ENCODE measurements around the gene MED12L. TPM values are rescaled to one million over a fixed set of nuclear protein-coding genes. Genes with fewer than 3 reads are reported as not detected.

The MED12L gene
- total RNA-seq, 1 donor from 2014 or later, result 0.49 TPM

DNA sequence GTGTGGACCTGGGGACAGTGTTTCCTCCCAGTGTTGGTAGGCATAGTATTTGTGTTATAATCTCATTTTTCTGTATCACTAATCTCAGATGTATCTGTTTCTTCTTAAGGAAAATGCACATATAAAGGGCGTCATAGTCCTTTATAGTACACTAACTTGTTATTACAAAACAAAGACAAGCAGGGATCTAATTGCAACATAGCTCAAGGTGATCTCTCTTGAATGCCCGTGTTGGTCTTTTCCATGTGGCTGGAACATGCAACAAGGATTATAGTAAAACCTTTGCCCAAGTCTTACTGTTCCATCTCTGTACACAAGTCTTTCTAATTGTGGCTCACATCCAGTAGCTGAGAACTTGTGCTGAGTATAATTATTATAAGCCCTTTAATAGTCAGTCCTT, 234.7 kb downstream of the MED12L start:
- DNase-seq (ENCODE audit: missing footprints) (no peak), ATAC-seq (no peak)
- intact Hi-C loops (cut with DNase I), result no loop called here

DNA sequence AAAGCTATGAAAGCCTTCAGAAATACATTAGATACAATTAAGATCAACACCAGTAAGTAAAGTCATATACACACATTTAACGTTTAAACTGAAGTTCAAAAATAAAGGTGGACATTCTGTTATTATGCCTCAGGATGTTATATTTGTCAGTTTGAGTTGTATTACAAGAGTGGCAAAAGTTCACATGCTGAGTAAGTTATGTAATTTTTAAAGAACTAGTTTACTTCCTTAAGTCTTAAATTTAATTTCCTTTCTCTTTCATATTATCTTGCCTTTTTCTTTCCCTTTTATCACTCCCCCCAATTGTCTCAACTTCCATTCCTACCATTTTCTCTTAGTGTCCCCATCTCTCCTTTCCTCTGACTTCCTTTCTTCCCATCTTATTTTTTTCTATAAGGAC, 236.1 kb downstream of the MED12L start:
- intact Hi-C loops (cut with DNase I), result no loop called here
- no peak for ATAC-seq
- no peak for DNase-seq (ENCODE audit: missing footprints)

DNA sequence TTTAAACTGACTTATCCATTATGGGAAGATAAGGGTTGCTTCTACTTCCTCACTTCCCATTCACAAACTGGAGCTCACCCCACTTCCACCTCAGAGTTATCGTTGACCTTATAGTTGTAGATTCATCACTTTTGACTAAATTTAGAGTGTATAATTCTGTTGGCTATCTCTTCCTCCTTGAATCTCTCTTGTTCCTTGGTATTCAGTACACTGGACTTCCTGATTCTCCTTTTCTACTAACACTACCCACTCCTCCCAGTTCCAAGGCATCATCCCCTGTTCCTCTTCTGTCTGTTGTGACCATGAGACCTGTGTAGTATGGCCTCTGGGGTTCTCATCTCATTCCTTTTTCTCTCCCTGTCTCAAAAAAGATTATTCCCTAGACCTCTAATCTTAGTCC, 237.0 kb downstream of the MED12L start:
- intact Hi-C loops (cut with DNase I), result no loop called here
- DNase-seq (ENCODE audit: missing footprints) (no peak), ATAC-seq (peak; percentile 34)

DNA sequence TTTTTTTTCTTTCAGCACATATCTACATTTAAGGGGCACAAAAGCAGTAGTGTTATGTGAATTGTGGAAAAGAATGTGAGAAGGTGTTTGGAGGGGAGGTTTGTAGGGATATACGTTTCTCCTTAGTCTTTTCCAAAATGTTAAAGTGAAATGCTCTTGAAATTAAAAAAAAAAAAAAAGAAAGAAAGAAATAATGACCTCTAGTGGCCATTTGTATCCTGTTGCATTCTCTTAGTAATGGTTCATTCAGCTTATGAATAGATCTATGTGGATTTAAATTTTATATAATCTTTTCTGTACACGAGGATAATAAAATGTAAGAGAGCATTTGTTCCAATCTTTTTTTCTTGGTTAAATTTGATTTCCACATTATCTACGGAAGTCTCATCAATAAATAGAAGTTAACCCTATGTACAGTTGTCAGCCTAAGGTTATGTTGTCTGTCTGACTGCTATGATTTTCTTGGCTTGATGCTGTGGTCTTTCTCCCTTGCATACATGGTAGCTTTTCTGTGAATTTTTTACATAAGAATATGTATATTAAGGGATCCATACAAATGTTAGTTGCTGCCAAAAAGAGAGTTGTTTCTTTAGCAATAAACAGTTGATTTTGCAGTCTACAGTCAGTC, 242.2 kb downstream of the MED12L start:
- ATAC-seq (no peak), DNase-seq (ENCODE audit: missing footprints) (no peak)
- intact Hi-C loops (cut with DNase I), result loop anchor here (5.0 kb wide), 1 partner anchor 100 kb away; no protein-coding TSS in a partner anchor

DNA sequence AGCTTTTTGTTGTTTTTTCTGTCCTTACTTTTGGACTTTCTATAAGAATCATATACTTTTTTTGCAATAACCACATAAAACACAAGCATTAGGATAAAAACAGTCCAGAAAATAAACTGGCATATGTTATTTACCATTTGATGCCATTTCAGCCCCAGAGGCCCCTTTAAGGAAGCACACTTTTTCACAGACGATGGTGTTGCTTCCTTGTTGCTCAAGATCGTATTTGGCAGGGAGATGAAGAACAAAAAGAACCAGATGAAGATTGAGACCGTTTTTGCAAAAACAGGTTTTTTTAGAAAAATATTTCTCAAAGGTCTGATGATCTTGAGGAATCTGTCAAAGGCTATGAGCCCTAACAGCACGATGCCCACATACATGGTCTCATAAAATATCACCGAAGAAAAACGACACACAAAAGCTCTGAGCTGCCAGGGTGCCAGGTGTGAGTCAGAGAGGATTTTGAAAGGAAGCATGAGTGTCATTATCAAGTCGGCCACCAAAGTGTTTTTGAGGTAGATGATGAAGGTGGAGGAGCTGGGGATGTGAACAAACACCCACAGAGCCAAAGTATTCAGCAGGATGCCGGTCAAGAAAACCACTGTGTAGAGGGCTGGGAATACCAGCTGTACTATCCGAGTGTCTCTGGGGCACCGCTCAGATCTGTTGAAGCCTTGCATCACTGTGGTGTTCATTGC, 243.0 kb downstream of the MED12L start:
- intact Hi-C loops (cut with DNase I), result loop anchor here (5.0 kb wide), 1 partner anchor 101 kb away; no protein-coding TSS in a partner anchor
- ATAC-seq (peak; percentile 63), DNase-seq (ENCODE audit: missing footprints) (no peak)

DNA sequence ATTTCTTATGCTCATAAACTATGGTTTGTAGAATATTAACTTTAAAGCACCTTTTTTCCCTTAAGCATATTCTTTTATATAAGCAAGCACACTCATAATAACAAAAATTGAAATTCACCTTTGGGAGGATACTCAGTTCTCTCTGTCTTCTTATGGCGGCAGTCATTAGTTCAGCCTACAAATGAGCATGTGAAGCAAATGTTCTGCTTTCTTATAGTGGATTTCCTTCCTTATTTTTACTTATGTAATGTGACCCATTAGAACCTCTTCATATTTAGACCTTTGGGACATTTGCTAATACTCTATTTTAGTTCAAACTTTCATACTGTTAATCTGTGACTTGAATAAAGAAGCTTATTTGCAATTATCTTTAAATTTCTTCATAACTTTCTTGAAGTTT, 243.9 kb downstream of the MED12L start, which contains the start of gene P2RY13:
Gene P2RY13 (minus strand): TSS at position 187 of the 400 bp plus-strand sequence. CDS start 21 bp downstream, at position 166.
- ATAC-seq, result peak; percentile 34
- intact Hi-C loops (cut with DNase I), result loop anchor here (5.0 kb wide), 1 partner anchor 102 kb away; no protein-coding TSS in a partner anchor
- no peak for DNase-seq (ENCODE audit: missing footprints)

DNA sequence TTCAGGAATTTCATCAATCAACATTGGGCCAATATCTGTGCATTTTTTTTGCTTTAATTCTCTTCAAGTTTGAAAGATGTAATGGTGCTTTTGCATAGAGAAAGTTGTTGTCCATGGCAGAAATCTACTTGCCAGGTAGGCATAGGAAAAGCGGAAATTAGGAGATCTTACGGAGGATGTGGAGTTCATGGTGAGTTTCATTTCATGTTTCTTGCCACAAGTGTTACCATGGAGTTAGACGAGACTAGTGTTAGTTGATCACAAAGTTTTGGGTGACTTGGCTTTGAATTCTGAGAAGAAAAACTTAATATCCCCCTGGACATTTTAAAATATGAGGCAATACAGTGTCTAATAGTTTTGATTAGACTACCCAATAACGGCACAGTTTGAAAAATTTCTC, 244.9 kb downstream of the MED12L start:
- intact Hi-C loops (cut with DNase I), result no loop called here
- ATAC-seq (no peak), DNase-seq (ENCODE audit: missing footprints) (no peak)

DNA sequence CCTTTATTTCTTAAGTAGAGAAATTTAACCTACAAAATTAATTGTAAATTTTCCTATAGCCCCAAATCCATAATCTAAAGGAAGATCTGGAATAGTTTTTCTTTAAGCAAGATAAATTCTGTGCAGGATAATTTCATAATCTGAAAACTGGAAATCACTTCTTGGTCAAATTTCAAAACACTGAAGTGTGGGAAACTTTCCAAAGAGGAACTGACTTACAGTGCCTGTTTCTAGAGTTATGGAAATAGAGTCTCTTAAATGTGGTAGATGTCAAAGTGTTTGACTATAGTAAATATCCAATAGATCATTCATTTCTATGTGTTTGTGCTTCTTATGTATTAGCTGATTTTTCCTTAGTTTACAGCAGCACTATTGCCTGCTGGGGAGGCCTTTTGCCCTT, 245.4 kb downstream of the MED12L start:
- intact Hi-C loops (cut with DNase I), result no loop called here

DNA sequence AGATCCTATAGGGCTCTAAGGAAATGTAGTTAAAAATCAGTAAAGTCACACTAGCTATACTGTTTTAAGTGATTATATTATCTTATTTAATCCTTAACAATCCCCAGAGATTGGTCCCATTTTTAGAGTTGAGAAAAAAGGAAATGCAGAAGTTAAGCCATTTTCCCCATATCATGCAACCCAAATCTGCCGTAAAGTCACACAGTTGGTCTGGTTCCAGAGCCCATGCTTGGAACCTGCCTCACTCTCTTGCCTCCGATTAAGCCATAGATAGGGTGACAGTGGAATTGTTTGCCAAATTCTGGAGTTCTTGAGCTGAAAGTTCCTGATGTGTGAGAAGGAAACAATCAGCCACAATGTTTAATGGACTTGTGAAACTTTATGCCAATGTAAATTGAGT, 246.2 kb downstream of the MED12L start:
- DNase-seq (ENCODE audit: missing footprints) (no peak), ATAC-seq (no peak)
- intact Hi-C loops (cut with DNase I), result no loop called here

More for the DNA sequence above, 245.4 kb downstream of the MED12L start:
- ATAC-seq (no peak), DNase-seq (ENCODE audit: missing footprints) (no peak)

DNA sequence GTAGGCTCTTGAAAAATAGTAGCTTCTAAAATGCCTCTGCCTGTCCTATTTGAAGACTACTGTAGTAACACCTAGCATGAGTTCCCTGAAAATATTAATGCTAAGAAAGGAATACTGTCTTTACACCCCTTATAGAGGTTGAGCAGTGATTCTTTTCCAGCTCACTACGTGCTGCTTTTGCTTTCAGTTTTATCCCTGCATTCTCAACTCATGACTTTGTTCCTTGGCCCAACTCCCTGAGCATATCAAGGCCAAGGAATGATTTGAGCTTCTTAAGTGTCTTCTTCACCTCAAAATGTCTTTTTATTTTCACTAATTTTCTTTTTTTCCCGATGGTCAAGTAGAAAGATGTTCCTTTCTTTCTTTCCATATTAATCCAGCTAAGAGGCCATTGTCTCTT, 260.4 kb downstream of the MED12L start:
- intact Hi-C loops (cut with DNase I), result no loop called here
- peak; percentile 48 for ATAC-seq

DNA sequence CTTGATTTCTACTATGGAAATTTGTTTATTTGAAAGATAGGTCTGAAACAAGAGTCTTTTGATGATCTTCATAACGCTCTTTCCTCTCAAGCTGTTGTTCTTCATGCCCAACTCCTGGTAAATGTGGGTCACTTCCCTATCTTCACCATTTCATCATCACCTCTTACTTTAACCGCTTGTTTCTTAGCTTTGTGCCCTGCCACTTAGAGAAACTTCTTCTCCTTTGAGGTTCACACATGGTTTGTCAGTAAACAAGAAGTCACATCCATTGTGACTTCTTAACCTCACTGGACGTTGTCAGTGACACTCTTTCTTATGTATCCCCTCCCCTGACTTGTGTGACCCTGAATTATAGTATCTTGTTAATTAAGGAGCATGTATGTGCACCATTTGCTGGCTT, 260.8 kb downstream of the MED12L start:
- ATAC-seq (no peak), DNase-seq (ENCODE audit: missing footprints) (no peak)
- intact Hi-C loops (cut with DNase I), result no loop called here

More for the DNA sequence above, 260.4 kb downstream of the MED12L start:
- DNase-seq (ENCODE audit: missing footprints), result no peak

DNA sequence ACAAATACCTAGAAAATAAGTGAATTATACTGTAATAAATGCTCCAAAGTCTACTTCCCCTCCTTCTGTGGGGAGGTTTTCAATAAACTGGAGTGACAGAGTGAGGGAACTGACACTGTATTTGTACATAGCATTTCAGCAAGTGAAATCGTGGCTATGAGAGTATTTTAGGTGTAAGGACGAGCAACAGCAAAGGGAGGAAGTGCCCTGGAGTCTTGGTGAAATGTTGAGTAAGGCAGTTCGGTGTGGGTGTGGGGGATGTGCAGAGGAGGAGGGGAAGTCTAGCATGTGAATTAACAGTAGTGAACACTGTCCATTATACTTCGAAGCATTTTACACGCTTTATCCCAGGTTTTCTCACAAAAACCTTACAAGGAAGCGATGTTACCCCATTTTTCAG, 262.0 kb downstream of the MED12L start:
- ATAC-seq (peak; percentile 62), DNase-seq (ENCODE audit: missing footprints) (no peak)
- intact Hi-C loops (cut with DNase I), result no loop called here

DNA sequence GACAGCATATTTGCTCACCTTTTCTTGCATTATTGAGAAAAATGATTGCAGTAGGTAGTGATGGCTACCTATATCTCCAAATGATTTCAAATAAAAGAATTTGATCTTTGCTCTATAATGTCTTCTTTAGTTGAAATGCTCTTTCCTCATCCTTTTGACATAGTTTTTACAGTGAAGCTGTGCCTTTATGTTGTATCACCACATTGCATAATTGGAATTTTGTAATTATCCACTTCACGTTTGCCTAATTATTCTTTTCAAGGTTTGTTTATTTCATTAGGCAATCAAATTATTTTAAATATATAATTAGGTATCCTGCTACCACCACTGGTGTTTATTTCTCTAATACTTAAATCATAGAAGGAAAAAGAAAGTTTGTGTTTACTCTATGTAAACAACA, 265.2 kb downstream of the MED12L start:
- ATAC-seq, result no peak
- intact Hi-C loops (cut with DNase I), result no loop called here
- DNase-seq (ENCODE audit: missing footprints), result no peak

DNA sequence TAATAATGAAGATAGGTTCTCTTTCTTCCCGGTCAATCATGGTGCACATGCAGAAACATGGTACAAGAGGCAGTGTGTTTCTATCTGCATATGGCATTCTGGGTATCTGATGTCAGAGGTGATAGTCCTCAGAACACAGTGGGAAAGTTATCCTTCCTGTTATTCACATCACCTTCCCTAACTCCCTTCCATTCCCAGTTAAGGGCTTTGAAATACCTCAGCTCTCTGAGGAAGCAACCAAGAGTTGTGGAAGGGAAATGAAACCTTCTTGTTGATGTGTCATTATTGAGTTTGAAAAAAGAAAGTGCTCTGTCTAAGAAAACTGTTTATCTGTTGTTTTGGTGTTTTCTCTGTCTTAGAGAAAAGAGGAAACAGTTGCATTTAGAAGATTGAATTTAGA, 265.8 kb downstream of the MED12L start:
- ATAC-seq, result no peak
- no peak for DNase-seq (ENCODE audit: missing footprints)
- intact Hi-C loops (cut with DNase I), result no loop called here

DNA sequence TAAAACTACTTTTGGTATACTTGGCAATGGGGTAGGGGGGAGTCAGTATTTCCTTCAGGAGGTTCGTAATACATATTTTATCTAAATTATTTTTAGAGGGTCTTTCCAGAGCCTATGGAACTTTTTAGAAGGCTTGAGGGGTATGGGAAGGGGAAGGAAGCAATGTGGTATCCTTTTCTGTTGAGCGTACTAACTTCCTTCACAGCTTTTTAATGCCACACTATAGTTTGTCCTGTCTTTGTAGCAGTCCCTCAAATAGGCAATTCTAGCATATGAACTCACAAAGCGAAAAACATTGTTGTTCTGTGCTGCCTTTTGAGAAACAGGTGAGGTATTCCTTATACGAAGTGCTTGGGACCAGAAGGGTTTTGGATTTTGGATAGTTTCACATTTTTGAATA, 266.2 kb downstream of the MED12L start:
- no peak for ATAC-seq
- intact Hi-C loops (cut with DNase I), result no loop called here
- no peak for DNase-seq (ENCODE audit: missing footprints)

DNA sequence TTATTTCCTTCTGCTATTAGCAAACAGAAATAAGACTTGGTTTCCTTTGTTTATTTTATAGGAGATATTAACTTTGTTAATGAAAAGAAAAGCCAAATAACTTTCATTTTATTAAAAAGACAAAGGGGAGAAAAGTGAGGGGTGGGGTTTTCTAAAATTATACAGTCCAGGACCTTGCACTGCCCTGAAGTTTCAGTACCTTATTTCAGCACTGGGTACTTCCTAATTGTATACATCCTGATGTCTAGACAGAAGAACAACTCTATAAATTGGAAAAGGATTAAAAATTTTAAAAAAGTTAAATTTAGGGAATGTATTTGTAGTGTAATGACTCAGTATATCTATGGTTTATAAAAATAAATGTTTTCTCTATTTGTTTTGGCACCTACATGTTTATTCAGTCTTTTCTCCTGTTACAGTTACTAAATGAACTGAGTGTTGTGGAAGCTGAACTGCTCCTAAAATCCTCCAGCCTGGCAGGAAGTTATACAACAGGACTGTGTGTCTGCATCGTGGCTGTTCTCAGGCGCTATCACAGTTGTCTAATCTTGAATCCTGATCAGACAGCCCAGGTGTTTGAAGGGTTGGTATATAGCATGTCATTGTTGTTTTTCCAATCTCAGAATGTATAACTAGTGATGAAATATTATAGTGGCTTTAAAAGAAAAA, 271.5 kb downstream of the MED12L start:
- DNase-seq (ENCODE audit: missing footprints), result no peak
- intact Hi-C loops (cut with DNase I), result no loop called here
- no peak for ATAC-seq

DNA sequence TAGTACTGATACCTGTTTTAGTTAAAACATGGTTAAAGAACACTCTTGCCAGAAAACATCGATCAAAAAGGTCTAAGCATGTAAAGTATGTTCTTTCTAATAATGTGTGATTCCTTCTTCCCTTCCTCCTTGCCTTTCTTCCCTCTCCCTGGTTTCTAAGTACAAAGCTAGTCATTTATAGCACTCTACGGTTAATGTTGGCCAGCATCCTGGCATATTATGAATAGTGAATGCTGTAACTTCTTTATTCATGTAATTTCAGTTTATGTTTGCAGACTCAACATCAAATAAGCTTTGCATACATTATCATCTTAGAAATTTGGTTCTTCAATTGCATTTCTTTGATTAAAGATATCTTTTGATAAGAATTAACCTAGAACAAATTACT, 272.0 kb downstream of the MED12L start:
- no peak for ATAC-seq
- DNase-seq (ENCODE audit: missing footprints), result no peak
- intact Hi-C loops (cut with DNase I), result no loop called here

DNA sequence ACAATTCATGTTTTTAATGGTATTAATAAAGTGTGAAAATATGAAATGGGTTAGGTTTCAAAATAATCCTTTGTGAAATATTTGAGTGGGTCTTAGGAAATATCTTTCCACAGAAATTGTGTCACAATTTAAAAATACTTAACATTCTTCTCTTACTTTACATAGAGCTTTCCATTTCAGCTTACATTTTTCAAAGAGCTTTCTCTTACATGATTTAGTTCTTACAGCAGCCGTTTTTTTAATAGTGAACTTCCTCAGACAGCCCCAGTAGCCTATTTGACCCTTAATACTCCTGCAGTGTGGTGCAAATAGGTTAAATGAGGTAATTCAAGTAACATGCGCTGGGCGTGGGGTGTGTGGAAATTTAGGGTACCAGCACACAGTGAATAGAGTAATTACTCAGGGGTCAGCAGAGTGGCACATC, 277.3 kb downstream of the MED12L start:
- DNase-seq (ENCODE audit: missing footprints), result no peak
- ATAC-seq, result no peak
- intact Hi-C loops (cut with DNase I), result no loop called here

DNA sequence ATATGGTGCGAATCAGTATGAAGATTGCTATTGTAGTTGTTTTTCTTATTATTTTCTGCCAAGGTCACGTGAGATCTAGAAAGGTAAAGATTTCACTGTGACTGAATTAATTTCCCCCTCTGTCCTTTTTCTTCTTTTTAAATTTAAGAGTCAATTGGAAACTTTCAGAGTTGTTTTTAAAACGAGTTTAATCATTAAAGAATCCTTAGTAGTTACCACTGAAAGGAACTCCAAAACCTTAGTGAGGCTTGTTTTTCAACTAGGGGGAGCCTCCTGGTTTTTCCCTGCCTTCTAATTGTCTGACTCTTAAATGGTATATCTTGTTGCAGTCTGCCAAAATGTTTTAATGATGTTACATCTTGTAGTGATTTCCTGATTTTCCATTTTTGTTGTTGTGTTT, 281.5 kb downstream of the MED12L start:
- DNase-seq (ENCODE audit: missing footprints) (no peak), ATAC-seq (no peak)
- intact Hi-C loops (cut with DNase I), result no loop called here

DNA sequence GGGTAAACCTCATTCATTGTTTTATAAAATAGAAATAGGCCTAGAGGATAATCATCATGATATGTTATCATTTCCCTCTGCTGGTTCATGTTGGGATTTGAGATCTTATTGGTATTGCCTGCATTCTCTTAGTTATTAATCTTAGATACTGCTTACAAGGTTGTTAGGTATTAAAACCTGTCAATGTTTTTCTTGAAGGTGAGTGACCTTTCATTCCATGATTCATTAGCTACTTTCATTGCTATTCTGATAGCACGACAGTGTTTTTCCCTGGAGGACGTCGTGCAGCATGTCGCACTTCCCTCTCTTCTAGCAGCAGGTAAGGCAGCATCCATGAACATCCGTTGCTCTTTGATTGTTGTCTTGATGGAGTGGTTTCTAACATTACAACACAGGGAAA, 282.0 kb downstream of the MED12L start:
- intact Hi-C loops (cut with DNase I), result no loop called here
- ATAC-seq, result no peak

More for the DNA sequence above, 282.0 kb downstream of the MED12L start:
- DNase-seq (ENCODE audit: missing footprints), result no peak
